HG03460 (cell line): ENCODE data around the gene OGDH.
"Not testable (repeated sequence)": the region's sequence is repeated elsewhere in the genome, so short reads cannot be mapped to it uniquely, and the experiment has no call there.

Source experiments
- ATAC-seq: cut with Tn5 transposase; IDR thresholded peaks from one replicate; pipeline ENCODE4 v1.9.1; 2021; ENCODE audit not compliant: unreplicated experiment

Gene OGDH

DNA sequence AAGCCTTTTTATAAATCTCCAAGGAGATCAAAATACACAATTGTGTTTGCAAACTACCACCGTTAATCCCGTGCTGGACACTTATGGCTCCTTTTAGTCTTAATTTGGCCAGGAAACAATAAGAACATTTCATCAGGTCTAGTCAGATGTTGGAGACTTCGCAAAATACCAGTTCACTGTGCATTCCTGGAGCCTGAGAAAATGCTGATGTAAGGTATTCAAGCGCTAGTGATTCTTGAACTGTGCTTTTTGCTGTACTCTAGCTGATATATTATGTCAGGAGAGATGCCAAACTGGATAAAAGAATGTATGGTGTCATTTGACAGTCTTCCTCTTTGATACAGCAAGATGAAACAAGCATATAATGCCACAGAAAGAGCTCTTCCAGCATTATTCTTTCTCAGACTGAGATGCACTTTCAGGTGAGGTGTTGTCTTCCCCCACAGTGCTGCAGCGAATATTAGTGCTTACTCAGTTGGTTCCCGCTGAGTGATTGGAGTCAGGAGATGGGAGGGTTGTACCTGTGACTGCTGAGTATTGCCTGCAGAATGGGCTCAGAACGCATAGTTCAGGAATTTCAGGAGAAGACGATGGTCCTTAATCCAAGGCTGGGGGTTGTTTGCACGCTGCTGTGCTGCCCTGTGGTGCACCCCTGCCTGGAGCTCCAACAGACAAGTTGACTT, 59.2 kb downstream of the OGDH start:
- ATAC-seq: no peak

DNA sequence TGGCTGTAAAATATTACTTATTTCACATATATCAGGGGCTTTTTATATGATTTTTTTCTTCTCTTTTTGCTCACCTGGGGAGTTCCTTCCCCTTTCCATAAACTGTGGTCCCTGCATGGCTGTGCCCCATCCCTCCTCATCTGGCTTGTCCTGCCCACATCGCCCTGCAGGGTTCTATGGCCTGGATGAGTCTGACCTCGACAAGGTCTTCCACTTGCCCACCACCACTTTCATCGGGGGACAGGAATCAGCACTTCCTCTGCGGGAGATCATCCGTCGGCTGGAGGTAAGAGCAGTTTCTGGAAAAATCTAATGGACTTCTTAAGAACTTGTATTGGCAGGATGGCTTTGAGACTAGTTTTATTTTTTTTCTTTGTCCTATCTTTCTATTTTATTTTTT, 60.1 kb downstream of the OGDH start:
- ATAC-seq: no peak

DNA sequence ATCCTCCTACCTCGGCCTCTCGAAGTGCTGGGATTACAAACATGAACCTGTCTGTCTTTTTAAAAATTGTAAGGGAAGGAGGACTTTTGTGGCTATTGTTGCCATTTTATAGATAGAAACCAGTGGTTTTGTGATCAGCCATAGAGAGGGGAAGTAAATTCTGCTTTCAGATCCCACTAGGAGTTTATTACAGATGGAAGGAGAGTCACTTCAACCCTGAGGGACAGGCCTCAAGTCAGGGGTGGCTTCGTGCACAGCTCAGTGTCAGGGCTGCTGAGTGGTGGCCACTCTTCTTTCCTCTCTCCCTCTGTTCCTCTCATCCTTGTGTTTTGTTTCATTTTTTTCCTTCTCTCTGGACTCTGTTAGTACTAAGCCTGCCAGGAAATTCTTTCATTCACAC, 60.8 kb downstream of the OGDH start:
- no peak for ATAC-seq

DNA sequence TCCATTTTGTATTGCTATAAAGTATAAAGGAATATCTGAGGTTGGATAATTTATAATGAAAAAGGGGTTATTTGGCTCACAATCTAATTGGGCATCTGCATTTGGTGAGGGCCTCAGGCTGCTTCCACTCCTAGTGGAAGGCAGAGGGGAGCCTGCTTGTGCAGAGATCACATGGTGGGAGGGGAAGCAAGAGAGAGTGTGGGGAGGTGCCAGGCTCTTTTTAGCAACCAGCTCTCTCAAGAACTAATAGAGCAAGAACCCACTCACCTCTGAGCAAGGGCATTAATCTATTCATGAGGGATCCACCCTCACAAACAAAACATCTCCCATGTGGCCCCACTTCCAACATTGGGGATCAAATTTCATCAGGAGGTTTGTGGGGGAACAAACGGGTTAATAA, 64.6 kb downstream of the OGDH start:
- no peak for ATAC-seq

DNA sequence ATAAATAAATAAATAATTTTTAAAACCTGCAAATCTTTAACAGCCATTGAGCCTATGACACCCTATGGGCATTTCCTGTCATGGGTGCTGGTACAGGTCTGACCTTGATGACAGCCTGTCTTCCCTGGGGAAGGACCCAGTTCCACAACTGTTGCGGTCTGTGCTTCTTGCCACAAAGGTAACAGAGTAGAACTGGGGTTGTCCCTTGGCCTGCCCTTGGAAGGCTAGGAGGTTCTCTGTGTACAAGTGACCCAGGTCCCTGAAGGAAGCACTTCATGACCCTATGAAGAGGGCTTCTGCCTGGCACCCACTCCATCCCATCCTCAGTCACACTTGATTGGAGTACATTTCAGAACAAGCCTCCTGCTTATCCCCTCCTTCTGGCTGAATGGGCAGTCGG, 66.9 kb downstream of the OGDH start:
- ATAC-seq: no peak

- no peak for ATAC-seq
Measured at GRCh38 chr7:44673771-44674170, 67.3 kb downstream of the OGDH start.

DNA sequence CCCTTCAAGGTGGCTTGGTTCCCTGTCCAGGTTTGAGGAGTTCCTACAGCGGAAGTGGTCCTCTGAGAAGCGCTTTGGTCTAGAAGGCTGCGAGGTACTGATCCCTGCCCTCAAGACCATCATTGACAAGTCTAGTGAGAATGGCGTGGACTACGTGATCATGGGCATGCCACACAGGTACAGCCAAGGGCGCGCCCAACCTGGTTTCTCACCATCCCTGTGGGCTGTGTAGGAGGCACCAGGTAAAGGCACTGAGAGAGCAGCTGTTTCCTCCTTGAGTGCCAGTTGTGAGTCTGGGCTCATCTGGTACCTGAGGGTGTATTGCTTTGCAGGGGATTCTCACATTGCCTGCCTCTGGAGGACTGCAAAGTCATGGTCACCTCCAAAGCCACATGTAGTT, 68.0 kb downstream of the OGDH start:
- ATAC-seq: no peak

DNA sequence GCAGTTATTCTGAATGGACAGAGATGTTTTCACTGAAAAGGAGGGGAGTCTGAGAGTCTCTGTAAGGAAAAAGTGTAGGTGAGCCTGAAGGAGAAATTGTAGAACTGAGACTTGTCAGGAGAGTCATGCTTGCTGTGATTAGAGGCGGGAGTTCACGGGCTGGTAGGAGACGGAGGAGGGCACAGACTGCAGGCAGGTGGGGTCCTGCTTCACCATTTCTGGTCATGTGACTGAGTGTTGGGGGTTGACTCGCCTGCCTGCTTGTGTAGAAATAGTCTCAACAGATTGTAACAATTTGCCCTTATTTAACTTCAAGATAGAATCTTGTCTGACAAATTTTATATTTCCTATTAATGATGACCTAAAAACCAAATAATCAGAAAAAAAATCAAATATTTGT, 70.3 kb downstream of the OGDH start:
- no peak for ATAC-seq

GRCh38 chr7:44678101-44678470, 71.7 kb downstream of the OGDH start:
- ATAC-seq: no peak

GRCh38 chr7:44678471-44679179, 72.2 kb downstream of the OGDH start:
- ATAC-seq: no peak

DNA sequence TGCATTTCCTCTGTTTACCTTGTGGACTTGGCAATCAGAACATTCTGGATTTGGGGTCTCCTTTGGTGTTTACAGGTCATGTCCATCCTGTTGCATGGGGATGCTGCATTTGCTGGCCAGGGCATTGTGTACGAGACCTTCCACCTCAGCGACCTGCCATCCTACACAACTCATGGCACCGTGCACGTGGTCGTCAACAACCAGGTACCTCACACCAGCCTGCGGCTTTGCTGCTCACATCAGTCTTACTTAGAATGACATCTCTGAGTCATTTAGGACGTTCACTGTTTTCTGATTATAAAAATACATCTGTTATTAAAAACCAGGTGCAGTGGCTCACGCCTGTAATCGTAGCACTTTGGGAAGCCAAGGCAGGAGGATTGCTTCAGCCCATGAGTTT, 75.2 kb downstream of the OGDH start:
- ATAC-seq: no peak

GRCh38 chr7:44685723-44686122, 79.3 kb downstream of the OGDH start:
- no peak for ATAC-seq

DNA sequence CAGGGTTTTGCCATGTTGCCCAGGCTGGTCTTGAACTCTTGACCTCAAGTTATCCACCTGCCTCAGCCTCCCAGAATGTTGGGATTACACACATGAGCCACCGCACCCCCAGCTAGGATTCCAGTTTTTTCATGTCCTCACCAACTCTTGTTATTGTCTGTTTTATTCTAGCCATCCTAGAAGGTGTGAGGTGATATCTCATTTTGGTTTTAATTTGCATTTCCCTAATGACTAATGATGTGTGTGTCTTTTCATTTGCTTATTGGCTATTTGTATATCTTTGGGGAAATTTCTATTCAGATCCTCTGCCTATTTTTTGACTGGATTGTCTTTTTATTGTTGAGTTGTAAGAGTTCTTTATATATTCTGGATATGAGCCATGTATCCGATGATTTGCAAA, 83.0 kb downstream of the OGDH start:
- ATAC-seq: no peak

- no peak for ATAC-seq
Measured at GRCh38 chr7:44693641-44694313, 87.3 kb downstream of the OGDH start.

- ATAC-seq: no peak
Measured at GRCh38 chr7:44694326-44694725, 87.9 kb downstream of the OGDH start.

GRCh38 chr7:44694766-44695165, 88.3 kb downstream of the OGDH start:
- ATAC-seq: no peak

- no peak for ATAC-seq
Measured at GRCh38 chr7:44695756-44696155, 89.3 kb downstream of the OGDH start.

DNA sequence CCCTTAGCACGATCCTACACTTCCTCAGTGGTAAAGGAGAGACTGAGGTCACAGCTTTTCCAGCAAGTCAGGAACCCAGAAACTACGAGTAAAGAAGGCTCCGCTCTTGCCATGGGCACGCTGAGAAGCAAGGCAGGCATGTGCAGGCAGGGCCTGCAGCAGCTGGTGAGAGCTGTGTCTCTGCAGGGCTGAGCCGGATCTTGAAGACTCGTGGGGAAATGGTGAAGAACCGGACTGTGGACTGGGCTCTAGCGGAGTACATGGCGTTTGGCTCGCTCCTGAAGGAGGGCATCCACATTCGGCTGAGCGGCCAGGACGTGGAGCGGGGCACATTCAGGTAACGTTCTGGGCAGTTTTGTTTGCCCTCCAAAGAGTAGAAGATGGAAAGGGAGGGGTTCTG, 90.3 kb downstream of the OGDH start:
- no peak for ATAC-seq

GRCh38 chr7:44697136-44698045, 91.0 kb downstream of the OGDH start:
- ATAC-seq: no peak

DNA sequence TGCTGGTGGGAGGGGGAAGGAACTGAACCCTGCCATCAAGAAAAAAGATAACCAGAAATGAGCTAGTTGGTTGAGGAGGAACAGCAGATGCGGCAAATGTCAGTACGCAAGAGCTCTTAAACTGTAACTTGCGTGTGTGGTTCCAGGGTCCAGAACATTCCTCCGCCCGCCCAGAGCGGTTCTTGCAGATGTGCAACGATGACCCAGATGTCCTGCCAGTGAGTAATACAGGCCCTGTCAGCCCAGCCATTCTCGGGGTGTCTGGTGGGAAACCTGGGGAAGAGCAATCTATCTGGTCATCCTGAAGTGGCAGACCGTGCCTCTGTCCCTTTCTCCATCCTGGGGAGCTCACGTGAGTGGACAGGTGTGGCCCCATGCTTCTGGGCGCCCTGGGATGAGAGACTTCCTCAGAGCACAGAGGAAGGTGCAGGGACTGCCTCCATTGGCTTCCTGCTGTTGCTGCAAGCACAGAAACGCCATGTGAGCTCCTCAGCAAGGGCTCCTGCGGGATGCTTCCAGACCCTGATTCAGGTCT, 91.7 kb downstream of the OGDH start:
- no peak for ATAC-seq

DNA sequence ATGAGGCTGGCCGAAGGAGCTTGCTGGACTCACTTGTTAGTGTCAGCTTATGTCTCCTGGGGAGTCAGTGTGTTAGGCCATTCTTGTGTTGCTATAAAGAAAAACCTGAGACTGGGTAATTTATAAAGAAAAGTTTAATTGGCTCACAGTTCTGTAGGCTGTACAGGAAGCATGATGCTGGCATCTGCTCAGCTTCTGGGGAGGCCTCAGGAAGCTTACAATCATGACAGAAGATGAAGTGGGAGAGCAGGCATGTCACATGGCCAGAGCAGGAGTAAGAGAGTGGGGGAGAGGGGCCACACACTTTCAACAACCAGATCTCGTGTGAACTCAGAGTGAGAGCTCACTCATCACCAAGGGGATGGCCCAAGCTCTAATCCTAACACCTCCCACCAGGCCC, 93.2 kb downstream of the OGDH start:
- not testable (repeated sequence) for ATAC-seq
